ENCODE measurements around the gene GFRA3. TPM values are rescaled to one million over a fixed set of nuclear protein-coding genes. Genes with fewer than 3 reads are reported as not detected.
A peak's percentile ranks its signal among the peaks of the same experiment; 100 is the strongest.
"Not testable (repeated sequence)": the region's sequence is repeated elsewhere in the genome, so short reads cannot be mapped to it uniquely, and the experiment has no call there.

Gene GFRA3
- polyA plus RNA-seq (2011; rRNA removed) = not detected in 2 replicates
- not detected in 2 replicates for polyA minus RNA-seq (2011; rRNA and poly(A)+ RNA removed)

DNA sequence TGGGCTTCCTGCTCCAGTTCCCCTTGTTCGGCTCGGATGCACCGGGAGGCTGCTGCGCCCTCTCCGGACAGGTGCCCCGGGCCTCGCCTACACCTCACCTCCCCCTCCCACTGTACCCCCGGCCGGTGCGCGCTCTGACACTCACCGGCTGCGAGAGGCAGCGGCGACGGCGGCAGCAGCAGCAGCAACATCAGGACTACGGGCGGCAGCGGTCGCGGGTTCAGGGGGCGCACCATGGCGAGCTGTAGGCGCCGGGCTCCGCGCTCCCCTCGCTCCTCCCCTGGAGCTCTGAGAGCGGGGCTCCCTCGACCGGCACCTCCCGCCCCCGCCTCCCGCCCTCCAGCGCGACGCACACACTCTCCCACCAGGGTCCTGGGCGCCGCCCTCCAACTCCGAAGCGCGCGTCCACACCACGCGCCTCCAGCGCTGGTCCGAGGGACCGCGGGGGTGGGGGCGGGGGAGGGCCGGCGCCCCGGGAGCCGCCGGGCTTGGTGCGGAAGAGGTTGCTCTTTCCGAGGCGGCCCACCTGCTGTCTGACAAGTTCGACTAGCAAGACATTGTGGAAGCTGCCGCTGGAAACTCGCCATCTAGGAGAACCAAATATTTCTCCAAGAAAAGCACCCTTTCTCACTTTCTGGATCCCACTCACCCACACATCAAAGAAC is at the start of gene GFRA3:
Gene GFRA3 (minus strand): TSS at position 433 of the 665 bp plus-strand sequence. CDS start 197 bp downstream, at position 236.
- TF ChIP-seq CTCF (IDR thresholded peaks at IDR 0.05; ENCODE audit: insufficient read depth, low read depth, low read length) = no peak
- DNase-seq (ENCODE audit: low read depth) = no peak
- H3K27me3 ChIP-seq (ENCODE audit: control insufficient read depth, insufficient read depth, low read length) = peaks cover 4% of the 10 kb centered on the region
- H3K36me3 ChIP-seq (ENCODE audit: control insufficient read depth, insufficient read depth, low read length) = no peaks in the 10 kb centered on the region
- H3K4me3 ChIP-seq (ENCODE audit: low read depth, low read length) = peak within 1 kb of the TSS; percentile 37
- ChIA-PET POLR2A (no interaction called here), CTCF (interaction anchor here (0.6 to 1.2 kb wide), 3 partner anchors 9 to 97 kb away, joined by 3 read pairs; no protein-coding TSS in a partner anchor)

DNA sequence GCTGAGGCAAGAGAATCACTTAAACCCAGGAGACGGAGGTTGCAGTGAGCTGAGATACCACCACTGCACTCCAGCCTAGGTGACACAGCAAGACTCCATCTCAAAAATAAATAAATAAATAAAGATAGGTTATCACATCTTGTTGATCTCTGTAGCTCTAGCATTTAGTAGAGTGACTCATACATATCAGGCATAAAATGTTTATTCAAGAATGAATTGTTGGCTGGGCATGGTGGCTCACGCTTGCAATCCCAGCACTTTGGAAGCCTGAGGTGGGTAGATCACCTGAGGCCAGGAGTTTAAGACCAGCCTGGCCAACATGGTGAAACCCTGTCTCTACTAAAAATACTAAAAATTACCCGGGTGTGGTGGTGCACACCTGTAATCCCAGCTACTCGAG is 43.8 kb upstream of the GFRA3 start:
- H3K36me3 ChIP-seq (ENCODE audit: control insufficient read depth, insufficient read depth, low read length); H3K4me3 ChIP-seq (ENCODE audit: low read depth, low read length); DNase-seq (ENCODE audit: low read depth); H3K27me3 ChIP-seq (ENCODE audit: control insufficient read depth, insufficient read depth, low read length); POLR2A ChIA-PET: not testable (repeated sequence)
- CTCF ChIA-PET = interaction anchor here (0.8 kb wide), 1 partner anchor 17 kb away, joined by 3 read pairs; no protein-coding TSS in a partner anchor

GRCh38 chr5:138316355-138316754 is 41.9 kb upstream of the GFRA3 start:
- H3K27me3 ChIP-seq (ENCODE audit: control insufficient read depth, insufficient read depth, low read length) = no peaks in the 10 kb centered on the region
- POLR2A ChIA-PET = no interaction called here
- CTCF ChIA-PET = interaction anchor here (0.7 kb wide), 1 partner anchor 249 kb away, joined by 3 read pairs; no protein-coding TSS in a partner anchor
- no peak for TF ChIP-seq CTCF (IDR thresholded peaks at IDR 0.05; ENCODE audit: insufficient read depth, low read depth, low read length)
- no peak for DNase-seq (ENCODE audit: low read depth)
- H3K4me3 ChIP-seq (ENCODE audit: low read depth, low read length) = no peak overlapping the region
- H3K36me3 ChIP-seq (ENCODE audit: control insufficient read depth, insufficient read depth, low read length) = no peaks in the 10 kb centered on the region

GRCh38 chr5:138315751-138316278 is 41.4 kb upstream of the GFRA3 start:
- no peak overlapping the region for H3K4me3 ChIP-seq (ENCODE audit: low read depth, low read length)
- POLR2A ChIA-PET = no interaction called here
- CTCF ChIA-PET = no interaction called here
- no peaks in the 10 kb centered on the region for H3K36me3 ChIP-seq (ENCODE audit: control insufficient read depth, insufficient read depth, low read length)
- no peak for DNase-seq (ENCODE audit: low read depth)
- no peak for TF ChIP-seq CTCF (IDR thresholded peaks at IDR 0.05; ENCODE audit: insufficient read depth, low read depth, low read length)
- no peaks in the 10 kb centered on the region for H3K27me3 ChIP-seq (ENCODE audit: control insufficient read depth, insufficient read depth, low read length)

GRCh38 chr5:138305797-138306196 is 31.4 kb upstream of the GFRA3 start:
- TF ChIP-seq CTCF (IDR thresholded peaks at IDR 0.05; ENCODE audit: insufficient read depth, low read depth, low read length) = no peak
- ChIA-PET POLR2A (no interaction called here), CTCF (no interaction called here)
- DNase-seq (ENCODE audit: low read depth) = no peak
- no peaks in the 10 kb centered on the region for H3K36me3 ChIP-seq (ENCODE audit: control insufficient read depth, insufficient read depth, low read length)
- no peaks in the 10 kb centered on the region for H3K27me3 ChIP-seq (ENCODE audit: control insufficient read depth, insufficient read depth, low read length)
- no peak overlapping the region for H3K4me3 ChIP-seq (ENCODE audit: low read depth, low read length)
